ENCODE measurements around the gene SERPINI1.

Gene SERPINI1

GRCh38 chr3:167761302-167761701 is 25.8 kb downstream of the SERPINI1 start:
- Histone ChIP-seq H3K9me3 (ENCODE audit: low read length) (no peaks in the 10 kb centered on the region), H3K27me3 (ENCODE audit: control insufficient read depth in 1 of 2, insufficient read depth in 2 of 2, low read length in 2 of 2) (no peaks in the 10 kb centered on the region), H3K9ac (ENCODE audit: low read length) (no peak overlapping the region), H3K36me3 (ENCODE audit: insufficient read depth, low read length) (no peaks in the 10 kb centered on the region), H3K4me1 (ENCODE audit: insufficient read depth, low read length) (no peaks in the 10 kb centered on the region), H3K4me3 (ENCODE audit: low read depth in 1 of 2, low read length in 2 of 2) (no peak overlapping the region), H3K27ac (ENCODE audit: low read depth, low read length) (no peak overlapping the region)

- Histone ChIP-seq H3K36me3 (ENCODE audit: insufficient read depth, low read length) (no peaks in the 10 kb centered on the region), H3K27me3 (ENCODE audit: control insufficient read depth in 1 of 2, insufficient read depth in 2 of 2, low read length in 2 of 2) (no peaks in the 10 kb centered on the region), H3K4me3 (ENCODE audit: low read depth in 1 of 2, low read length in 2 of 2) (no peak overlapping the region), H3K27ac (ENCODE audit: low read depth, low read length) (no peak overlapping the region), H3K9me3 (ENCODE audit: low read length) (no peaks in the 10 kb centered on the region), H3K4me1 (ENCODE audit: insufficient read depth, low read length) (no peaks in the 10 kb centered on the region), H3K9ac (ENCODE audit: low read length) (no peak overlapping the region)
These were observed 26.8 kb downstream of the SERPINI1 start for GRCh38 chr3:167762296-167762695.

DNA sequence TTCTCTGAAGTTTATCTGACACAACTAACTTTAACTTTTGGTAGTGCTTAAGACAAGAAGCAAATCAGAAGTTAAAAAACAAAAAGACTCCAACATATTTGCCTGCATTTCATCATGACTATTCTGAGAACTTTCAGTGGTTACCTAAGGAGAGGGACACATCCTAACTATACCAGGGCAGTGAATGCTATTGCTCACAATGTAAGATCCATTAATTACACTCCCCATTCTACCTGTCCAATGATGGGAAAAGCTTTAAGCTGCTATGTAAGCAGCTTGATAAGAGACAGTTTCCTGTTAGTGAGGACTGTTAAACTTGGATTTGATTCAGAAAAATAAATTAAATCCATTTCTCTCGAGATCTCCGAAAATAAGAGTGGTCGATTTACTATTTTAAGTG is 37.5 kb downstream of the SERPINI1 start:
- H3K36me3 ChIP-seq (ENCODE audit: insufficient read depth, low read length) = no peaks in the 10 kb centered on the region
- H3K4me3 ChIP-seq (ENCODE audit: low read depth in 1 of 2, low read length in 2 of 2) = no peak overlapping the region
- no peaks in the 10 kb centered on the region for H3K4me1 ChIP-seq (ENCODE audit: insufficient read depth, low read length)
- H3K27me3 ChIP-seq (ENCODE audit: control insufficient read depth in 1 of 2, insufficient read depth in 2 of 2, low read length in 2 of 2) = no peaks in the 10 kb centered on the region
- H3K27ac ChIP-seq (ENCODE audit: low read depth, low read length) = no peak overlapping the region
- no peaks in the 10 kb centered on the region for H3K9me3 ChIP-seq (ENCODE audit: low read length)
- no peak overlapping the region for H3K9ac ChIP-seq (ENCODE audit: low read length)

- Histone ChIP-seq H3K9me3 (ENCODE audit: low read length) (no peaks in the 10 kb centered on the region), H3K4me1 (ENCODE audit: insufficient read depth, low read length) (no peaks in the 10 kb centered on the region), H3K27ac (ENCODE audit: low read depth, low read length) (no peak overlapping the region), H3K4me3 (ENCODE audit: low read depth in 1 of 2, low read length in 2 of 2) (no peak overlapping the region), H3K9ac (ENCODE audit: low read length) (no peak overlapping the region), H3K36me3 (ENCODE audit: insufficient read depth, low read length) (no peaks in the 10 kb centered on the region), H3K27me3 (ENCODE audit: control insufficient read depth in 1 of 2, insufficient read depth in 2 of 2, low read length in 2 of 2) (no peaks in the 10 kb centered on the region)
These were observed 38.1 kb downstream of the SERPINI1 start for GRCh38 chr3:167773584-167773983.

- no peak overlapping the region for H3K27ac ChIP-seq (ENCODE audit: low read depth, low read length)
- no peak overlapping the region for H3K9ac ChIP-seq (ENCODE audit: low read length)
- no peaks in the 10 kb centered on the region for H3K36me3 ChIP-seq (ENCODE audit: insufficient read depth, low read length)
- H3K9me3 ChIP-seq (ENCODE audit: low read length) = no peaks in the 10 kb centered on the region
- H3K4me1 ChIP-seq (ENCODE audit: insufficient read depth, low read length) = no peaks in the 10 kb centered on the region
- no peaks in the 10 kb centered on the region for H3K27me3 ChIP-seq (ENCODE audit: control insufficient read depth in 1 of 2, insufficient read depth in 2 of 2, low read length in 2 of 2)
- no peak overlapping the region for H3K4me3 ChIP-seq (ENCODE audit: low read depth in 1 of 2, low read length in 2 of 2)
These were observed 40.7 kb downstream of the SERPINI1 start for GRCh38 chr3:167776066-167776685.

- no peaks in the 10 kb centered on the region for H3K36me3 ChIP-seq (ENCODE audit: insufficient read depth, low read length)
- no peaks in the 10 kb centered on the region for H3K4me1 ChIP-seq (ENCODE audit: insufficient read depth, low read length)
- H3K9ac ChIP-seq (ENCODE audit: low read length) = no peak overlapping the region
- H3K27me3 ChIP-seq (ENCODE audit: control insufficient read depth in 1 of 2, insufficient read depth in 2 of 2, low read length in 2 of 2) = no peaks in the 10 kb centered on the region
- no peak overlapping the region for H3K4me3 ChIP-seq (ENCODE audit: low read depth in 1 of 2, low read length in 2 of 2)
- no peaks in the 10 kb centered on the region for H3K9me3 ChIP-seq (ENCODE audit: low read length)
- H3K27ac ChIP-seq (ENCODE audit: low read depth, low read length) = no peak overlapping the region
These were observed 41.8 kb downstream of the SERPINI1 start for GRCh38 chr3:167777356-167777755.

DNA sequence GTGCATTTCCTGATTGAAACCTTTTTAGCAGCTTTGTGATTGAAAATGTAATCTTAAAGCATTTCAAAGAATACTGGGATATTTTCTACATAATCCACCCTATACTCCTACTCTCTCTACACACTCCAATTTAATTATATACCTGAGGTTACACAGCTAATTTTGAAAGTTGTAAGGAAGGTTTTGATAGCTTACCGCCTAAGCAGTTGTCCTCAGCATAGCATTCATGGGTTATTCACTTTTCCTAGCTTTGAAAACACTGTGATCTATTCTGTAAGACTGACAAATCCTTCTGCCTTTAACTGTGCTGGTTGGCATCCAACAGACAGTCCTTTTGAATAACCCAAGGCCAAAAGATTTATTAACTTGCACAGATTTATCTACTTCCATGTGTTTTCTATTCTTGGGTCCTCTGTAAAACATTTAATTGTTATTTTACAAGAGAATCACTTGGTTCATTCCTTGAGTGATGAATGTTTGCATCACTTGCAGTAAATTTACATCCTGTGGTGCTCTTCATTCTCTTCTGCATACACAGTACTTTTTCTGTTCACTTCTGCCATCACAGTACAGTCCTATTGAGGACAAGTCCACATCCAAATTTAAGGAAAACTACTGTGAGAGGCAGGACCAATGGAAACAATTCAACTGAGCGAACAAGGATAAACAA is 44.8 kb downstream of the SERPINI1 start:
- Histone ChIP-seq H3K4me1 (ENCODE audit: insufficient read depth, low read length) (no peaks in the 10 kb centered on the region), H3K27ac (ENCODE audit: low read depth, low read length) (no peak overlapping the region), H3K36me3 (ENCODE audit: insufficient read depth, low read length) (no peaks in the 10 kb centered on the region), H3K9ac (ENCODE audit: low read length) (no peak overlapping the region), H3K27me3 (ENCODE audit: control insufficient read depth in 1 of 2, insufficient read depth in 2 of 2, low read length in 2 of 2) (no peaks in the 10 kb centered on the region), H3K4me3 (ENCODE audit: low read depth in 1 of 2, low read length in 2 of 2) (no peak overlapping the region), H3K9me3 (ENCODE audit: low read length) (no peaks in the 10 kb centered on the region)

- Histone ChIP-seq H3K27ac (ENCODE audit: low read depth, low read length) (no peak overlapping the region), H3K4me3 (ENCODE audit: low read depth in 1 of 2, low read length in 2 of 2) (no peak overlapping the region), H3K9ac (ENCODE audit: low read length) (no peak overlapping the region)
These were observed 48.3 kb downstream of the SERPINI1 start for GRCh38 chr3:167783781-167784180.

DNA sequence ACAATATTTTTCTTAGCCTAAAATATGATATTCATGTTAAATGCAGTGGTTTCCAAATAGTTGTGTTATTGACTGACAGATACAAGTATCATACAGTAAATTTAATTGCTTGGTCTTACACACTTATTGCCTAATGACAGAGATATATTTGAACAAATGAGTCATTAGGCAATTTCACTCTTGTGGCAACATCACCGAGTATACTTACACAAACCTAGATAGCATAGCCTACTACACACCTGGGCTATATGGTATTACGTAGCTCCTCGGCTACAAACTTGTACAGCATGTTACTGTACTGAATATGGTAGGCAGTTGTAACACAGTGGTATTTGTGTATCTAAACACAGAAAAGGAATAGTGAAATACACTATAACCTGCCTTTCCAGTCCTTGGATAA is 50.3 kb downstream of the SERPINI1 start:
- H3K27ac ChIP-seq (ENCODE audit: low read depth, low read length) = no peak overlapping the region
- no peaks in the 10 kb centered on the region for H3K9me3 ChIP-seq (ENCODE audit: low read length)
- no peak overlapping the region for H3K4me3 ChIP-seq (ENCODE audit: low read depth in 1 of 2, low read length in 2 of 2)
- no peaks in the 10 kb centered on the region for H3K36me3 ChIP-seq (ENCODE audit: insufficient read depth, low read length)
- H3K27me3 ChIP-seq (ENCODE audit: control insufficient read depth in 1 of 2, insufficient read depth in 2 of 2, low read length in 2 of 2) = no peaks in the 10 kb centered on the region
- H3K4me1 ChIP-seq (ENCODE audit: insufficient read depth, low read length) = no peaks in the 10 kb centered on the region
- no peak overlapping the region for H3K9ac ChIP-seq (ENCODE audit: low read length)

More at GRCh38 chr3:167783781-167784180, 48.3 kb downstream of the SERPINI1 start:
- no peaks in the 10 kb centered on the region for H3K4me1 ChIP-seq (ENCODE audit: insufficient read depth, low read length)
- H3K9me3 ChIP-seq (ENCODE audit: low read length) = no peaks in the 10 kb centered on the region
- H3K36me3 ChIP-seq (ENCODE audit: insufficient read depth, low read length) = no peaks in the 10 kb centered on the region
- H3K27me3 ChIP-seq (ENCODE audit: control insufficient read depth in 1 of 2, insufficient read depth in 2 of 2, low read length in 2 of 2) = no peaks in the 10 kb centered on the region

DNA sequence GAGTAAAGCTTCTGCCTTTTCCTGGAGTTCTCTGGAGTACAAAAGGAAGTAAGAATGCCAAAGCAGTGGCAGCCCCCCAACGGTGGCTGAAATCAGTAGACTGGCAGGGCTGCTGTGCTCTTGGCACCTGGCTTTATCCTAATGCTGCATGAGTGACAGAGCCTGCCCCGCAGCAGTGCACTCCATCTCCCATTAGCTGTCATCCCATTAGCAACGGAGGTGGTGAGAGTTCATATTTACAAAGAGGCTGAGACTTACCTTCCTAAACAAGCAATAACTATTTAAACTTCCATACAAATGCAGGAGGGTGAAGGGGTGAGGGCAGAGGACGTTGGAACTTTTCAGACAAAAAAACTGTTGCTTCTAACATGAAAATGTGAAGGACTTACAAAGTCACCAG is 51.9 kb downstream of the SERPINI1 start:
- no peak overlapping the region for H3K27ac ChIP-seq (ENCODE audit: low read depth, low read length)
- H3K4me3 ChIP-seq (ENCODE audit: low read depth in 1 of 2, low read length in 2 of 2) = no peak overlapping the region
- no peak overlapping the region for H3K9ac ChIP-seq (ENCODE audit: low read length)

GRCh38 chr3:167798443-167798842 is 62.9 kb downstream of the SERPINI1 start:
- Histone ChIP-seq H3K36me3 (ENCODE audit: insufficient read depth, low read length) (no peaks in the 10 kb centered on the region), H3K27me3 (ENCODE audit: control insufficient read depth in 1 of 2, insufficient read depth in 2 of 2, low read length in 2 of 2) (no peaks in the 10 kb centered on the region), H3K27ac (ENCODE audit: low read depth, low read length) (no peak overlapping the region), H3K4me3 (ENCODE audit: low read depth in 1 of 2, low read length in 2 of 2) (no peak overlapping the region), H3K9ac (ENCODE audit: low read length) (no peak overlapping the region), H3K4me1 (ENCODE audit: insufficient read depth, low read length) (no peaks in the 10 kb centered on the region), H3K9me3 (ENCODE audit: low read length) (no peaks in the 10 kb centered on the region)

More for the DNA sequence above, 51.9 kb downstream of the SERPINI1 start:
- Histone ChIP-seq H3K4me1 (ENCODE audit: insufficient read depth, low read length) (no peaks in the 10 kb centered on the region), H3K27me3 (ENCODE audit: control insufficient read depth in 1 of 2, insufficient read depth in 2 of 2, low read length in 2 of 2) (no peaks in the 10 kb centered on the region), H3K36me3 (ENCODE audit: insufficient read depth, low read length) (no peaks in the 10 kb centered on the region), H3K9me3 (ENCODE audit: low read length) (no peaks in the 10 kb centered on the region)

DNA sequence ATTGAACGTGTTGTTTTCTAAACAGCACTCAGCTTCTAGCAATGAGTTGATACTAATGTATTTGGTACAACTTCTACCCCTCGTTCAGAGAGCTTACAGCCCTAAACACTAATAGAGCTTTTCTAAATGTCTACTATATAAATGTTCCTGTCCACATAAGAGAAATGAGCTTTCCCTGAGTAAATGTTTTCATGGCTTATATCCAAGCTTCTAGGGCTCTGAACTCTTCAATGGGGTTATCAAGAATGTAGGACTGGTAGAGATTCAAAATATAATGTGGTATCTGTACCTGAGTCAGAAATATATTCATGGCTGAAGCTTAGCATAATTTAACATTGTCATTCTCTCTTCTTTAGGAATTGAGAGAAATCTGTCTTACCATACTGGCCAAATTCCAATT is 73.4 kb downstream of the SERPINI1 start:
- no peak overlapping the region for H3K4me3 ChIP-seq (ENCODE audit: low read depth in 1 of 2, low read length in 2 of 2)
- H3K4me1 ChIP-seq (ENCODE audit: insufficient read depth, low read length) = peaks cover 12% of the 10 kb centered on the region
- no peaks in the 10 kb centered on the region for H3K27me3 ChIP-seq (ENCODE audit: control insufficient read depth in 1 of 2, insufficient read depth in 2 of 2, low read length in 2 of 2)
- H3K9me3 ChIP-seq (ENCODE audit: low read length) = no peaks in the 10 kb centered on the region
- no peaks in the 10 kb centered on the region for H3K36me3 ChIP-seq (ENCODE audit: insufficient read depth, low read length)
- no peak overlapping the region for H3K27ac ChIP-seq (ENCODE audit: low read depth, low read length)
- no peak overlapping the region for H3K9ac ChIP-seq (ENCODE audit: low read length)
